GM19463 (cell line): ENCODE data around the gene CHST15.

Experiments used
- ATAC-seq: cut with Tn5 transposase; IDR thresholded peaks from one replicate; pipeline ENCODE4 v1.9.1; 2021; ENCODE audit warnings: mild to moderate bottlenecking, moderate library complexity; ENCODE audit not compliant: unreplicated experiment

CHST15 gene

GRCh38 chr10:124083047-124083739, 10.2 kb downstream of the CHST15 start:
- no peak for ATAC-seq

- no peak for ATAC-seq
Observed at GRCh38 chr10:124082555-124082954, 10.8 kb downstream of the CHST15 start.

GRCh38 chr10:124081547-124082140, 11.8 kb downstream of the CHST15 start:
- no peak for ATAC-seq

- ATAC-seq, result no peak
Observed at GRCh38 chr10:124079864-124080263, 13.5 kb downstream of the CHST15 start.

GRCh38 chr10:124078714-124079113, 14.7 kb downstream of the CHST15 start:
- no peak for ATAC-seq

- no peak for ATAC-seq
Observed at GRCh38 chr10:124078028-124078427, 15.4 kb downstream of the CHST15 start.

GRCh38 chr10:124077208-124077993, 16.0 kb downstream of the CHST15 start:
- ATAC-seq, result no peak

- ATAC-seq, result no peak
Observed at GRCh38 chr10:124076148-124076733, 17.2 kb downstream of the CHST15 start.

- ATAC-seq, result no peak
Observed at GRCh38 chr10:124075231-124075955, 18.0 kb downstream of the CHST15 start.

- no peak for ATAC-seq
Observed at GRCh38 chr10:124074501-124075109, 18.8 kb downstream of the CHST15 start.

GRCh38 chr10:124073978-124074377, 19.4 kb downstream of the CHST15 start:
- no peak for ATAC-seq

GRCh38 chr10:124072541-124072940, 20.9 kb downstream of the CHST15 start:
- no peak for ATAC-seq

- ATAC-seq, result peak; percentile 54
Observed at GRCh38 chr10:124072106-124072505, 21.3 kb downstream of the CHST15 start.

- ATAC-seq, result no peak
Observed at GRCh38 chr10:124071141-124071540, 22.3 kb downstream of the CHST15 start.

GRCh38 chr10:124070666-124071065, 22.7 kb downstream of the CHST15 start:
- ATAC-seq, result no peak

GRCh38 chr10:124069341-124070264, 23.8 kb downstream of the CHST15 start:
- ATAC-seq, result no peak

- ATAC-seq, result no peak
Observed at GRCh38 chr10:124068929-124069328, 24.5 kb downstream of the CHST15 start.

GRCh38 chr10:124067825-124068400, 25.5 kb downstream of the CHST15 start:
- ATAC-seq, result no peak
